ENCODE results near the gene ARRB1.

GRCh38 chr11:75307058-75307457 is 44.4 kb downstream of the ARRB1 start:
- TF ChIP-seq SMAD3 (CRISPR knock-in tag; conservative IDR thresholded peaks at IDR 0.05) (no peak), ARID3A (IDR thresholded peaks at IDR 0.05; ENCODE audit: borderline replicate concordance, low read depth, low read length) (no peak), POLR2A (conservative IDR thresholded peaks at IDR 0.05) (no peak)
